Activated CD8-positive, alpha-beta memory T cell treated with anti-CD3 and anti-CD28 coated beads for 48 hours (primary cell): Measurements from ENCODE around the gene AGMO.

Source experiments
- DNase-seq, 3 experiments: peaks; one replicate each; pipeline ENCODE4 v3.0.0-alpha.2; 2020; ENCODE audit warnings: low read depth in 2 of 3, low spot score in 2 of 3

The AGMO gene

DNA sequence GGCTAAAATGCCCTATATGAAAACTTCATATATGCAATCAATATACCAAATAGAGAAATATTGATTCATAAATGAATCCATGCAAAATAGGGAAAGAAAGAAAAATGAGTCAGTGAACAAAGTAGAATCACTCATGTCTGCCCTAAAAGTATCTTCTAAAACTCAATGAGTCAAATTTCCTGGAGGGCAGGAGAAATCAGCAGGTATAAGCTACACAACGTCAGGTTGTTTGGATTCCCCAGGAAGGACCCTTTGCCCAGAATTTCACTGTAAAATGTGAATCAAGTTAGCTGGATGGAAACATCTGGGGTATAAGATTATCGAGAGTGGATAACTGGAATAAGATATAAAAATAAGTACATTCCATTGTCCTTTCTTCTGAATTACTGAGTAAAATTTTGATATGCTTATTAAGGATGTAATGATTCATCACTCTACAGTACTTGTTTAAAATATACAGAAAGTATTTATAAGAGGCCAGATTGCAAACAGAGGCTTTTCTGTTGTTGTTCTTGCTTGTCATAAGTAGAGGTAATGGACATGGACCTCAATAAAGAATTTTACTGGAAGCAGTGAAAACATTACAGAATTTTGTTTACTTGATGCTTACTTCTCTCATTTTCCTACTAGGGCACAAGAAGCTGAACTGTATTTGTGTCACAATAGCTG lies 99.0 kb downstream of the AGMO start:
- DNase-seq: no peak

DNA sequence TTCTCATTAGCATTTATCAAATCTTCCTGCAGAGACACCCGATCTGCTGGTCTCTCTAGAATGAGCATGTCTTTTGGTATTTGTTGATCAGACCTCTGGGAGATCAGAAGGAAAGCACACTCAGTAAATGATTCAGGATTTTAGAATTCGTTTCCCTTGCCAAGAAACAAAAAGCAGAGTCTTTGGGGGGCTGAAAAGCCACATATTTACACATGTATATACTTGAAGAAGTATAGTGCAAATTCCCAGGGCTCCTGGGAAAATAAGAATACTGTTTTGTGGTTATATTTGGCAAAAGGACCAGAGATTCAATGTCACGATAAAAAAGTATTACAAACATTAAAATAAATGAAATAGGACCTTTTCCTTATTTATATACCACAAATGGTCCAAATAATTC lies 100.2 kb downstream of the AGMO start:
- no peak for DNase-seq

DNA sequence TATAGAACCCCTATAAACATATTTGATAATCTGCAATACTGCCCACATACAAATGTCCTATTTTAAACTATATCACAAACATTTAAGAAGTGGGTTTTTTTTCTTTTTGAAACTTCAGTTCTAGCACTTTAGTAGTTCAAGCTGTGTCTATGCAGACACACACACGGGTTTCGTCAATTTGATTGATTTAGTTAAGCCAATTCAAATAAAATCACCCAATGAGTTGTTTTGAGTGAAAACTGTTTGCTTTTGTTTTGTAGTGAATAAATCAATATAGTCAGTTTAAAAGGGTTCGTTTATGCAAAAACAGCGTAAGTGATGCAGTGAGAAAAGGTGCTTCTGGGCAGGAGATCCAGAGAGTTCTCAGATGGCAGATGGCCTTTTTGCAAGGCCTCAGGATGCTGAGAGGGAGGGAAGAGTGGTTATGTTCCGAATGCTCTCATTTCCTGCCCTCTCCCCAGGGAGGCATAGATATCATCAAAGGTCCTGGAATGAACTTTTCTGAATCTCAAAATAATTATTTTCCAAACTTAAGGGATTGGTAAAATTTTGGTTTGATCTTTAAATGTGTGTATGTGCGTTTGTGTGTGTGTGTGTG lies 102.7 kb downstream of the AGMO start:
- no peak for DNase-seq

DNA sequence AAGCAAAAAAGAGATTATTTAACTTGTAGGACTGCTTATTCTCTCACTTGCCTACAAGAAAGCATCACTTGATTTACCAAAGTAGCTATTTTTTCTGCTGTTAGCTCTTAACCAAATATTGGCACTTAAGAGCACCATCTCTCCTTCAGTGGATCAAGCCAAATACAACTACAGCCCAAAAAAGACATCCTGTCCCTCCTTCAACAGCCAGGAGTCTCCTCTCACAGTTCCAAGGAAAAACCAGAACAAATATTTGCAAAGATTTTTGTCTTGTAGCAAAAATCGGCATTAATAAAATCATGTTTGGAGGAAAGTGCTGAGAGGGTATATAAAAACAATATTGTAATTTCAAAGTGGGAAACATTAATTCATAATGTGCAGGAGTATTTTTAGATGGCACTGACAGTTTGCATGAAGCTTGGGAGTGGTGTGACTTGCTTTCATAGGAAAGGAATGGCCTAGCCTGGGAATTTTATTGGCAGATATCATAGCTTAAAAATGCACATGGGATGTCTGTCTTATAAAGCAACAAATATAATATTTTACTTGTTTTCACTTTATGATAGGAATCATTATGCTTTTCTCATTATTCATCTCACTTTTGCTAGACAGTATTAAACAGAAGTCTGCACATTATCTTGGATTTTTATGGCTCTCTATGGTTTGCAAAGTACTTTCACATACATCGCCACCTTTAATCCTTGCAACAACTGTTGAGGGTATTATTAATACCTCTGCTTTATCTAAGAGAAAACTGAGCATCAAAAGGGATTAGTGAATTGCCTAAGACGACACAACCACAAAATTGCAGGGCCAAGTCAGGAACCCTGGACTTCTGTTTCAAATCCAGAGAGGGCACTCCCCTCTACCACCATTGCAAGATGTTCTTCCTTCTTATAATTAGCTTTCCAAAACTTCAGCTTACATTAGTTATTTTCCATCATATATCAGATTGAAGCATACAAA lies 103.5 kb downstream of the AGMO start:
- DNase-seq: no peak

DNA sequence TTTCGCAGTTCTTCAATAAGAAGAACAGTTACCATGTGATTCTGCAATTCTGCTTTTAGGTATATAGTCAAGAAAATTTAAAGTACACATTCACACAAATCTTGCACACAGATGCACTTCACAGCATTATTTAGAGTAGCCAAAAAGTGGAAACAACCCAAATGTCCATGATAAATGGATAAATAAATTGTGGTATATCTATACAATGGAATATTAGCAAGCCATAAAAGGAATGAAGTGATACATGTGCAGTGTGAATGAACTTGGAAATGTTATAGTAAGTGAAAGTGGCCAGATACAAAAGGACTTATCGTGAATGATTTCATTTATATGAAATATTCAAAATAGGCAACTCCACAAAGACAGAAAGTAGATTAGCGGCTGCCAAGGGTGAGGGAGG lies 109.1 kb downstream of the AGMO start:
- no peak for DNase-seq

DNA sequence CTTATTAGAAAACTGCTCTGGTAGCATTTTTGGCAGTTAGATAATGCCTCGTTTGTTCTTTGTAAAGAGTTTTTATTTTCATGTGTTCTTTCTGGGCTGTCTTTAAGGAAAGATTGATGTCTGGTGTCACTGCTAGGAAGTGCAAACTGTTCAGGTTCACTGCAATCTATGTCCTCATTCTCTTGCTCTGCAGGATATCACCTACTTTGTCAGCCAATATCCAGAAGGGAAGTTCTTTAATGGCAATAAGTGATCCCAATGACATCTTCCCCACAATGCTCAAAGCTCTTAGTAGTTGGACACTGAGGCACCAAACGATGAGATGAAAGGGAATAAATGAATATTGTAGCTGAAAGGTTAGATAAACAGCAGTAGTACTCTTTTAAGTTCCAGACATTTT lies 115.1 kb downstream of the AGMO start:
- no peak for DNase-seq

DNA sequence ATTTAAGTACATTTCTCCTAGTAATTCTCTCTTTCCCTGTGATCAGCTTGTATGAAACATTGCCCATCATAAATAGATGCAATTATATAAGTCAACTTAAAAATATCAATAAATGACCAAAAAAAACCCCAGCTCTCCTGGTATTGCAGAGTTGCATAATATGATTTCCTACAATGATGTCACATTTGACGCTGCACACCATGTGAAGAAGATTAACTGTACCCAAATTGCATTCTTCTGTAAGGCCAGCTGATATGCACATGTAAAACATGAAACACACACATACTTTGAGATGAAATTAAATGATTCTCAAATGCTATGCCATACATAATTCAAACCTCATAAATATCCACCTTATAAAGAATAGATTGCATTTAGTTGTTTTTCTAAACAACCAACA lies 115.5 kb downstream of the AGMO start:
- no peak for DNase-seq

DNA sequence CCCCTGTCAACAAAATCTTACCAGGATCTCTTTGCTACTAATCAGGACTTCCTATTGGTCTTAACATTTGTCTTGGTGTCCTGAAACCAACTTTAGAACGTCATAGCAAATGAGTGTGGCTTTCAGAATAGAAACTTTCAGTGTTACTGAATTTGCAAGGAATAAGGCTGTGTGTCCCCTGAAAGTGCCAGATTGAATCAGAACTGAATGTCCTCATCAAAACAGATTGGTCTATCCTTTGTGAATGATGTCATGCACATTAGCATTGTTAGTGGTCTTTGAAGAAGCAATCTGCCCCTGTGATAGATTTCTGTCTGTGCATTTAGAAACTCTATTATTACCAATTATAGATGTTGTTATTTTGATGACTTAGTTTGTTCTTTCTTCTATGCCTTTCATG lies 119.9 kb downstream of the AGMO start:
- no peak for DNase-seq

DNA sequence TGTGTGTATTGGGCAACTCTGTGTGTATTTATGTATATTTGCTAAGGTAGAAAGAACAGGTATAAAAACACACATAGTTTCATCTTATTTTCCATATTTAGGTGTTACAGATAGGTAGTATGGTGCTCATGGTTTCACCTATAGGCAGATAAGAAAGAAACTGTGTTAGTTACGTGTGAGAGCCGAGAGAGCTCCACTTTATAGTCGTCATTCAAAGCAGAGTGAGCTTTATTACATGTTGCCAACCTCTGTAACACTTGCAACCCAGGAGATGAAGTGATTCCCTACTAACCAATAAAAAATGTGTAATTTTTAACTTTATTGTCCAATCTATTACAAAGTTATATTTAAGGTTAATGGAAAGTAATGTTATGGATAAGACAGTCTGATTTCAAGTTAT lies 121.3 kb downstream of the AGMO start:
- no peak for DNase-seq

DNA sequence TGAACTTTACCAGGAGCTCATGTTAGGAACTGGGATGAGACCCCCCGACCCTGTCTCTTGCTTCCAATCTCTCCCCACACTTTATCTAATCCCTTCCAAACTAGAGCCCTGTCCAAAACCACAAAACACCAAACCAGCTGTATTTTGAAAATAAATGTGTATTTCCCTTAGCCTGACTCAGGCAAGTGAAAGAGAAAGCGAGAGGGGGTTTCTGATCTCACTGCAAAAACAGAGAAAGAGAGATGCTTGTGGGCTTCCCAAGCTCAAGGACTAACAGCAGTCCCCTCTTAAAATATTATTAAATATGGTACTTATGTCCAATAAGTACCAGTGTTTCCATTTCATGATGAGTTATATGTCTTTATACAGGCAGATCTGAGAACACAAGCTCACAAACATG lies 122.0 kb downstream of the AGMO start:
- no peak for DNase-seq

DNA sequence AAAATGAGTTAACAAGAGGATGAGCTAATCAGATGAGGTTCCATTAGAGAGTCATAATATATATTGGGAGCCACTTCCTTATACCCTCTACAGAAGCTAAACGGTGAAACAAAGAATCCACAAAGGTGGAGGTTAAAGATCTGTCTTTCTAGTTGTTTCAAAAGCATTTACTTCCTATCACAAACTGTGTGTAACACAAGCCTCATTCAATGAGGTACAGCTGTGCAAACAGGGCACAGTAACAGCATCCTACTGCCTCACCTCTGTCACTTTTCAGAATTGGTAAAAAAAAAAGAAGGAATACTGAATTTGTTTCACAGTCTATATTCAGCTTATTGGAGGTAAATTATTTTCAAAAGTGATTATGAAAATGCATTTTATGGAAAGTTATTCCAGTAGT lies 128.7 kb downstream of the AGMO start:
- no peak for DNase-seq

DNA sequence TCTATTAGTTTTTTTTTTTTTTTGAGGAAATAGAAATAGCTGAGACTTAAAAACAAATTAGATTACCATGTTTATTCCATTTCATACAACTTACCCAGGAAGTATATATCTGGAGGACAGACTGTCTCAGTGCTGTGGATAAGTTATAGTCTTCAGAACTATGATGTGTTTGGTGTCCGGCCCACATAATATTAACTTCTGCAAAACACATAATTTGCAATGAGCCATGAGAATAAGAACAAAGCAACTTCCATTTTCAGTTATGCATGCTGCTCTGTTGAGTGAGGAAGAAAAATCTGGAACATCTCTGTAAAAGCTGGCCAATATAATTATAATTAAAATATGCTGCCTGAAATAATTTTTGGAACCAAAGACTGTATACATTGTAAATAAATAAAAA lies 130.9 kb downstream of the AGMO start:
- no peak for DNase-seq

DNA sequence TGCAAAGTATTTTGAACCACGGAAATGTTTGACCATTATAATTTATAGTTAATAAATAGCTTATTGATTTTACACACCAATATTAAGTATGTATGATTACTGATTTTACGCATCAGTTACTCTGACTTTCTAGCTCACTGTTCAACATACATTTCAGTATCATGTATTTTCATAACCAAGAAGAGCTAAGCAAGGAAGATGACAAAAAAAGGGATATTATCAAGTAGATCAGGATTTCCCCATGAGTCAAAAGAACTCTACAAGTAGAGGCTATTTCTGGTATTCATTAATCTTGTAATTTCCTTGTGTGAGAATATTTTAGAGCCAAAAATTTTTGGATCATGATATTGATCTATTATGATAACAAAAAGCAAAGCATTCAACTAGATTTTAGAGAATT lies 131.6 kb downstream of the AGMO start:
- DNase-seq: no peak

DNA sequence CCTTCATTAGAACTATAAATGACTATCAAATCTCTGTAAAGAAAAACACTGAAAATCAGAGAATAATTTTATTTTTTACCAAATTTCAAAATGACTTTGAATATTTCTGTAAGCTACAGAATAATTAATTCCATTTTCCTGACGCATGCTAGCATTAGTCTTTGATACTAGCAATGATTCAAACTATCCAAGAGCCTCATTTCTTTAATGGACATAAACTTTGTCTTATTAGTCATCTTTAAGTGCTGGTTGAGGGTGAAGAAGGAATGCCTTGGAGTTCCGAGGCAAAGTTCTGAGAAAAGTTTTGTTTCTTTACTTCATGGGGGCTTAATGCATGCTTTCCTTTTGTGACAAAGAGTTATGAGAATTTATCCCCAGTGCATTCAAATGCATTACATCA lies 137.3 kb downstream of the AGMO start:
- no peak for DNase-seq

DNA sequence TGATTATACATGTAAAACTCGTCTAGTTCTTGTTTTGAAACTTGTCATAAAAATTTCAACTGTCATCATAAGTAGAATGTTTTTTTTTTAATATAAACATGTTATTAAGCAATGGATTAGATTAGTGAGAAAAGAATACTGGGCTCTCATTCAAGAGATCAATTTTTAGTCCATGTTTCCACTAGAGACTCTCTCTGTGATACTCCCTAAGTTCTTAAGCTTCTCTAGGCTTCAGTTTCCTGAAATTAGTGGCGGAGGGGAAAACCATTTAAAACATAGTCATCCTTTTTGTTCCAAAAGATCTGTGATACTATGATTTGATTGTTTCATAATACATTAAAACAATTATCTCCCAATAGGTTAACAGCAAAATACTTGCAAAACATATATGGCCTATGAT lies 142.2 kb downstream of the AGMO start:
- DNase-seq: no peak

DNA sequence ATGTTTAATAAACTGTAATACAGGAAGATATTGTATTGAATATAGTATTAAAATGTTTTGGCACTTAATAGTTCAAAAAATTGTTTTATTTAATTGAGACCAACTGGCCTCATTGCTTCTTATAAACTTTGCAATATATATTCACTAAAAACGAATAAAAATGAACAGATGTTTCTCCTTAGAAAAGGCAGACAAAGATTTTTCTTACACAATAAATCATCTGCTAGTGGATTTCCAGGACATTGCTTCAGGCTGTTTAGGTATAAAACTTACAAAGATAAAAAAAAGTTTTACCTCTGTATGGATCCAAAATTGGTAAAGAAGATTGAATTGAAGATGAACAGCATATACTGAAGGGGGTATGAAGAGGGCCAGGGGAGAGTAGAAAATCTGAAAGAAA lies 143.6 kb downstream of the AGMO start:
- DNase-seq: no peak

DNA sequence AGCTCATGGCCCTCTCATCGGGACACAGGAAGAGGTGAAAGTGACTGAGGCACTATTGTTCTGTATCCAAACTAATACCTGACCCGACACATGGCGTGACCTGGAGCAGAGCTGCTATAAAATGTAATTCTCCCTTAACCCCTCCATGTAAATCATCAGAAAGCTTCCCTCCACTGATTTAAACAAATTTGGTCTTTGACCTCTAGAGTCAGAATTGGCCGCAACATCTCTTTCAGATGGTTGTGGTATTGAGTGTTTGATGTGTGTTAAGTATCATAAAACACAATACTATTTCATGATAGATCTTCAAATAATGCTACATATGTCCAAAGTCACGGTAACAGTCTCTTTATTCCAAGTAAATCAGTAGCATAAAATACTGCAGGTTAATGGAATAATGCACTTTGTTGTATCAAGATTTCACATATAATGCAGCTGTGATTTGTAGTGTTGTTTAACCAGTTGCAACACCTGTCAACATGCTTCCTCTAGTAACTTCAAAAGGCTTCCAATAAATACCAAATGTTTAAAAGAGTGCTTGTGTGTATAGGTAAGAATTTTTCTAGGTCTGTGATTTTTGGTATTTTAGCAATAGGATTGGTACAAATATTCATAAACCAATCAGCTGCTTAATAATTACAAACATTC lies 144.3 kb downstream of the AGMO start:
- no peak for DNase-seq

DNA sequence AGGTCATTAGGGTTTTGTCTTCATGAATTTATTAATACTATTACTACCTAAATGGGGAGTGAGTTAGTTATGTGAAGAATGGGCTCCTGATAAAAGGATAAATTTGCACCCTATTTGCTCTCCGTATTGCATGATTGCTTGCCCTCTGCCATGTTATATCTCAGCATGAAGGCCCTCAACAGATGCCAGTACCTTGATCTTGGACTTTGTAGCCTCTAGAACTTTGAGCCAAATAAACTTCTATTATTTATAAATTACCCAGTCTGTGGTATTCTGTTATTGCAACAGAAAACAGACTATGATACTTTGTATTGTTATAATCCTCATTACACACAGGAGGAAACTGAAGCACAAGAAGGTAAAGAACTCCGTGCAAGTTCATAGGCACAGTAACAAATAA lies 150.8 kb downstream of the AGMO start:
- no peak for DNase-seq

DNA sequence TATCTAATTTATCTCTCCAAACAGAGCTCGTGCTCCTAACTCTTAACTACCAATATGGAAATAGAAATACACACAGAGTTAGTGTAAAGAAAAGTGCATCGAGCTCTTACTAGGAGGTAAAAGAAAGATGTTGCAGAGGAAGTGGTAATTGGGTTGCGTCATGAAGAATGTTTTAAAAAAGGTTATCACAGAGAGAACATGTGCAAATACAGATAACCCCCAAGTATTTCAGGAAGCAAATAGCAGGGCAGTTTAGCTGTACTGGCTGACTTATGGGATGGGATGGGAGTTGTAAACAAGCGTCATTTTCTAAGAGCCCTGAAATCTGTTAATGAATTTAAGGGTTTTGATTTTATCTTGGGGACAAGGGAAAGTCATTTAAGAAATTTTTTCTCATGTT lies 153.9 kb downstream of the AGMO start:
- DNase-seq: no peak

DNA sequence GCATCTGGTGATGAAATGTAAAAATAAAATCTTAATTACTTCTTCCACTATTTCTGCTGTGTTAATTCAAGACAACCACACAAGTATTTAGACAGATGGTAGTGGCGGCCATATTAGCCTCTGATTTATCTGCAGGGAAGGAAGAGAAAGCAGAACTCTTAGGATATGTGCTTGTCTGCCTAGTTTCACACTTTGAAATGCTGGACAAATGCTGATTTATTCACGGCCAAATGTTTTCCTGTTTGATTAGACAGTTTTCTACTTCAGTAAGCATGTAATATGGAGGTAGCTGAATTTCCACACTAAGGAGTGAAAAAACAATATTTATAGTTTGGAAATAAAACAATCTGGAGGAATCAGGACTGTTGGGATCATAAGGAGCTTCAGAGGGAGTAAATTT lies 158.1 kb downstream of the AGMO start:
- no peak for DNase-seq

DNA sequence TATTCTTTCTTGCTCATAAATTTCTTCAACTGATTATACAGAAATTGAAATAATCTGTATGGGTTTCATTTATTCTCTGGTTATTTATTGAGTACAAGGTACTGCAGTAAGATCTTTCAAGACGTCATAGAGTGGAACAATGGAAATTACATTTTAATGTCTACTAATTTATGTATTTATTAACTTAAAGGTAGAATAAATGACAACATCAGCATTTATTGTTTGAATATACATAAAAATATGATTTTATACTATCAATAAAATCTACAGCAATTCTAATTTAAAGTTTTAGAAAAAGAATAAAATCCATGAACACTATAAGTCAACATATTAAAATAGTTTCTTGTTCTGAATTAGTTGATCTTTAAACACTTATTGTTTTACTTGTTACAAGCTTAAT lies 158.5 kb downstream of the AGMO start:
- DNase-seq: no peak
